HG02884 (cell line): ENCODE measurements around the gene PURB.
A peak's percentile ranks its signal among the peaks of the same experiment; 100 is the strongest.
"Not testable (repeated sequence)": the region's sequence is repeated elsewhere in the genome, so short reads cannot be mapped to it uniquely, and the experiment has no call there.

Experiments used
- ATAC-seq: cut with Tn5 transposase; IDR thresholded peaks from one replicate; pipeline ENCODE4 v1.9.1; 2021; ENCODE audit warnings: mild to moderate bottlenecking, moderate library complexity; ENCODE audit not compliant: unreplicated experiment

Gene PURB

DNA sequence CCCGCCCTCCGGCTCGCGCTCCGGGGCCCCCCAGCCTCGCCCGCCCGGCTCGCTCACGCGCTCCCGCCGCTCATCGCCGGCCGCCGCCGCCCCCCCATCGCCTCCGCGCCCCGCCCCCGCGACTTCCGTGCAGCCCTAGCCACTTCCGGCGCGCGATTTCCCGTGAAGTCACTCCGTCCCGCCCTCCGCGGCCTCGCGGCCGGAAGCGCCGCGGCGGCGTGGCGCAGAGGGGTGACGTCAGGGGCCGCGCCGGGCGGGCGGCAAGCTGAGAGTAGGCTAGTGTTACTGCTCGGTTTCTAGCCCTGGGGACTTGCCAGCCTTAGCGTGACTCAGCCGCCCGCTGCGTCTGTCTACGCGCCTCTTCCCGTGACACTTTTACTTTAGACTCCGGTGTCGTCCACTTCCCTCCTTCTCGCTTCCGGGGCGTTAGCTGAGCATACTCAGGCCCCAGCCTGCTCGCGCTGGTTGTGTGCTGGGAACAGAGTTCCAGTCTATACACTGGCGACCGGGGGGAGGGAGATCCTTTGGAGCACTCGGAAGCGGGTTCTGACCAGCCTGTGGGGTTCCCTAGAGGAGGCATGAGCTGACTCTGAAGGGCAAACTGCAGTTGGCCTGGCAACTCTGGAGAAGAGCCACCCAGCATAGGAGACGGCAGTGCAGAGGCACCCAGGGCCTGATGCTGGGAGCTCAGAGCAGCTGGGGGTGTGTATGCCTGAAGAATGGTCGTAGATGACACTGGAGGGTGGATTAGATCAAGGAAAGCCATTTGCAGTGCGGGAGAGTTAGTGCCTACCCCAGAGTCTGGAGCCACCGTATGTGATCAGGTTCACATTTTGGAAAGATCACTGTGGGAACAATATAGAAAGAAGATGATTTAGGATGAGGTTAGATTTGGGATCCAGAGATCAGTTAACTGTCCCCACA lies at the start of gene PURB:
TSS of gene PURB (minus strand) at position 137 of the 924 bp plus-strand sequence. CDS start 182 bp downstream, outside the sequence.
- ATAC-seq, result peak; percentile 83

DNA sequence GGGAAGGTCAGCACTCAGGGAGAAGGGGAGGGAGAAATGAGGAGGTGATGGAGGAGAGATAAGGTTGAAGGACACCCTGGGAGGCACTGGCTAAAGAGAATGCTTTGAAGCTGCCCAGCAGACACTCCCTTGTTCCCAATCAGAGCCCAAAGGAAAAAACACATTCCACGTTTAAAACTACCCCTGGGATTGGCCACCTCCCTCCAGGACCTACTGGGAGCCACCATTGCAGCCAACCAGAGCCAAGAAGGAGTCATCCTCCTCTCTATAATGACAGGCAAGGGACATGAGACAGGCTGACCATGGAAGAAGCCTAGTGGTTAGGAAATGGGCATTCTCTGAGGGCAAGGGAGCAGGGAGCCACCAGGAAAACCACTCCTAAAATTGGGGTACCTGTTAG lies 49.7 kb upstream of the PURB start:
- no peak for ATAC-seq

DNA sequence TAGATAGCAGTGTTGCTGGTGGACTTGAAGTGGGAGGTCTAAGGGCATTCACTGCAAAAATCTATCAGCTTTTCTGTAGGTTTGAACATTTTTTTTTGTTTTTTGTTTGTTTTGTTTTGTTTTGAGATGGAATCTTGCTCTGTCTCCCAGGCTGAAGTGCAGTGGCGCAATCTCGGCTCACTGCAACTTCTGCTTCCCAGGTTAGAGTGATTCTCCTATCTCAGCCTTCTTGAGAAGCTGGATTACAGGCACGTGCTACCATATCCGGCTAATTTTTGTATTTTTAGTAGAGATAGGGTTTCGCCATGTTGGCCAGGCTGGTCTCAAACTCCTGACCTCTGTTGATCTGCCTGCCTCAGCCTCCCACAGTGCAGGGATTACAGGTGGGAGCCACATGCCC lies 49.2 kb upstream of the PURB start:
- ATAC-seq, result not testable (repeated sequence)

DNA sequence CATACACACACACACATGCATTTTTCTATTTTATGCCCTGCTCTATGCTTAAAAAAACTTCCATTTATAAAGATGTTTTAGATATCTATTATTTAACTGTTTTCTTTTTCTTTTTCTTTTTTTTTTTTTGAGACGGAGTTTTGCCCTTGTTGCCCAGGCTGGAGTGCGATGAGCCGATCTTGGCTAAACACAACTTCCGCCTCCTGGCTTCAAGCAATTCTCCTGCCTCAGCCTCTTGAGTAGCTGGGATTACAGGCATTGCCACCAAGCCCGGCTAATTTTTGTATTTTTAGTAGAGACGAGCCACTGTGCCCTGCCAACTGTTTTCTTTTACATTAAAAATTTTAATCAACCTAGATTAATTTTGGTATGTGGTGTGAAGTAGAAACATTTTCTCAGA lies 45.6 kb upstream of the PURB start:
- ATAC-seq, result no peak

DNA sequence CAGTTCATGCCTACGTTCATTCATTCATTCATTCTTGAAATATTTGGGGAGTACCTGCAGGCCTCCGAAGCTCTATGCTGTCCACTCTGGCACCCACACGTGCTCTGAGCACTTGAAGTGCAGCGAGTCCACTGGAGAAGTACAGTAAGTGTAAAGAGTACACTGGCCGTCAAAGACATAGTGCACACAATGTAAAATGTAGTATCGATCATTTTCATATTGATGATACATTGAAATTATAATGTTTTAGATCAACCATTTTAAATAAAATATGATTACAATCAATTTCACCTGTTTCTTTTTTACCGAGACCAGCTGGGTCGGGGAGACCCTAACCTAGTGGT lies 37.0 kb upstream of the PURB start:
- ATAC-seq, result no peak

DNA sequence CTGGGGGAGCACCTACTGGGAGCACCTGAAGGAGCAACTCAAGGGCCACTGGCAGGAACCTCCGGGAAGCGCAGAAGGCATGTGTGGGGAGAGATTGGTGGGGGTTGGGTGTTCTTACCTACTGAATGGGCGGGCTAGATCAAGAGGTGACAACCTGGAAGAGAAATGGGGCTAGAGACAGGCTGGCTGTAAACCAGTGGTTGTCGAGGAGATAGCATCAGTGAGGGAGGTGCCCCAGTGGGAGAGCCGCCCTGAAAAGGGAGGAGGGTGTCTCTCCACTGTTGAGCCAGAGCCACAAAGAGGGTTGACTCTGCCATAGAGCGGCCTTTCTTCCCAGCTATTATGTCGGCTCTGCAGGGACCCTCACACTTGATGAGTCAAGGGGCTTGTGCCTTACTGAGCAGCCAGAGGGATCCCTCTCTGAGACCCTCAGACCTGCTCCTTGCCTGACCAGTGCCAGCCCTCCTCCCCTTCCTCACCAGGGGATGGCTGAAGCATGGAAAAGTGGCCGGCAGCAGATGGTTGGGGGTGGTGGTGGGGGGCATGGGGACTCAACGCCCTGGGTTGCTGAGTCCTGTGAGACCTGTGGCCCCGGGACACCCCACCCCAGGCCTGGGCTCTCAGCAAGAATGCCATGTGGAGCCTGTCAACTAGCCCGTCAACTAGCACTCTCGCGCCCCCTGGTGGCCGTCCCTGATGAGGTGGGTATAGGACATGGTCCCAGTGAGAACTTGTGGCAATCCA lies 36.4 kb upstream of the PURB start:
- peak; percentile 74 for ATAC-seq

DNA sequence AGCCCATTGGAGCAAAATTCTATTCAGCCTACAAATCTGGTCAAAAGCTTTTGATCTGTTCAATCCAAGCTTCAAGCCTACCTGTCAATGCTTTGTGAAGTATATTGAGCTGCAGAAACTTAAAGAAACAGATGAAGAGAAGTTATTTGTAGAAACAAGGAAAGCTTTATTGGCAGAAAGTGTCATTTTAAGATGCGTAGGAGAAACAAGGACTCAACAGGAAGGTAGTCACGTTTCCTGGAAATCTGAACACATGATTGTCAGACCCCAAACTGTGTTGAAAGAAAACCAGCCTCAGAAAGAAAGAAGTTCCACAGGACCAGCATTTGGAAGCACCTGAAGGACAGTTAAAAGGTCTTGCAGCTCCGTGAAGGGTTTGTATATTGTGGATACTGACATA lies 34.8 kb upstream of the PURB start:
- ATAC-seq, result no peak

DNA sequence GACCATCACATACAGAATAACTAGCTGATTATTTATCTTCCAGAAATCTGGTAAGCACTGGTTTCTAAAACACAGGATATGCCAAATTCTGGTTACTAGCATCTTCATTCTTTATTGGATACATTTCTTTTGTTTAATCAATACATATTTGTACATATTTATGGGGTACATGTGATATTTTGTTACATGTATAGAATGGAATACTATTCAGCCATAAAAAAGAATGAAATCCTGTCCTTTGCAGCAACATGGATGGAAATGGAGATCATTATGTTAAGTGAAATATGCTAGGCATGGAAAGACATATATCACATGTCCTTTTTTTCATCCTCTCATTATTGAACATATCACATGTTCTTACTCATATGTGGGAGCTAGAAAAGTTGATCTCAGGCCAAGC lies 32.7 kb upstream of the PURB start:
- ATAC-seq, result no peak

DNA sequence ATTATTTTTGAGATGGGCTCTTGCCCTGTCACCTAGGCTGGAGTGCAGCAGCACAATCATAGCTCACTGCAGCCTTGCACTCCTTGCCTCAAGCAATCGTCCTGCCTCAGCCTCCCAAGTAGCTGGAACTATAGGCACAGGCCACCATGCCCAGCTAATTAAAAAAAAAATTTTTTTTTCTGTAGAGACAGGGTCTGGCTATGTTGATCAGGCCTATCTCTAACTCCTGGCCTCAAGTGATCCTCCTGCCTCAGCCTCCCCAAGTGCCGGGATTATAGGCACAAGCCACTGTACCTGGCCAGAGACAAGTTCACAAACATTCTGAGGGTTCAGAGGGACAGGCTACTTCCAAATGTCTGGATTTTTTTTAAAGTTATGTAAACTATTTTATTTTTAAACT lies 32.1 kb upstream of the PURB start:
- ATAC-seq, result no peak

DNA sequence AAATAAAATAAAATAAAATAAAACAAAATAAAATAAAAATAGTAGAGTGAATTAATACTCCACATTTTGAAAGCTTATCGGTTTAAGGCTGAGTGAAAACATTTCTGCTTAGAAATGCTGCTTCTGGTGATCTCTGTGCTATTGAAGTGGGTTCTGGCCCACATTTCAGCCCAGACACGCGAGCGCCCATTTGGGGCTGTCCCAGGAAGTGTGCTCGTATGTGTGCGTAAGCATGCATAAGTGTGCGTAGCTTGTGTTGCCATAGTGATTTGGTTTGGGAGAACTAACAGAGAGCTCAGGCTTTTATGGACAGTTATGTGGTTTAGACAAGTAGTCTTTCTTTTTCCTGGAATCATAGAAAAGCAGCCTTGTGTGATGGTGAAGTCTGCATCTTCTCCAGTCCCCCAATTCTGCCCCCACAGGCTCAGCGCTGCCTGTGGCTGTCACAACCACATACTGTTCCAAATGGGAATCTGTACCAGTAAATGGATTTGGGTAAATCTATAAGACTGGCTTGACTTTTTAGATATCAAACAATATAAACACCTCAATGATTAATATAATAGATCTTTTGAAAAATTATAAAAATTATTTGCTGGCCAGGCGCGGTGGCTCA lies 29.8 kb upstream of the PURB start:
- ATAC-seq, result peak; percentile 83

DNA sequence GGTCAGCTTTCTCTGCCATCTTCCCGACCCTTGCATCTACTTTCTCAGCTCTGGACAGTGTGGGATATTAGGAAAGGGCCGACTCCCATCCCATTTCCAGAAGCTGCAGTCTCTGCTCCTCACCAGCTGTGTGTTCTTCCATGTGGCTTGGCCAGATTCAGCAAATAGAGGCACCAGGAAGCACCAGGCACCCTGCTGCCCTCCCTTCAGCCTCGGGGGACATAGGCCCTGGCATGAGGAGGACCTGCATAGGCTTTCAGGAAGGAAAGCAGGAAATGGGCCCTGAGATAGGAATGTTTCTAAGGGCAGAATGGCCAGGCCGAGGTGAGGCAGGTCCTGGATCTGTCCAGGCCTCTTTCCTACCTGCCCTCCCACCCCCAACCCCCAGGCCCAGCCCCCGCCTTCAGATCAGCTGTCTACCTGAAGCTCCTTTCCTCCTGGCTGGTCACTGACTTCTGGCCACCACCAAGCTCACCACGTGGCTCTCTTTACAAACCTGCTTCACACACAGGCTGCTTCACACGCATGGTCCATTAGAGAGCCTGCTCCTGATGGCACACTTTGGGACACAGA lies 27.5 kb upstream of the PURB start:
- ATAC-seq, result no peak

DNA sequence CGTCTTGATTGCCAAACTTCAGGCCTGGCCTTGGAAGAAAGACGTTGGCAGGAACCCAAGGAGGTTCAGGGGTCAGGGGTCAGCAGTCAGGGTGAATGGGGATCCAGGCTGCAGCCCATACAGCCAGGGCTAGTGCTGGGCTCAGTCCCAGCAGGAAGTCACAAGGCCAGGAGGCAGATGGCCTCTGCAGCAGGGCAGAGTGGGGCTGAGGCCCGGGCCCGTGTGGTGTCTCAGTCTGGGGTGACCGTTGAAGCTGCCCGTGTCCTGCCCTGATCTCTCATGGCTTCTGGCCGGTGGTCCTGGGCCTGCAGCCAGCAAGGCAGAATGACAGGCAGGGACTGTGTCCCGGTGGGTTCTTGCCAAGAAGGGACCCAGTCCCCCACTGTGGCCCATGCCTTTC lies 26.6 kb upstream of the PURB start:
- ATAC-seq, result no peak

DNA sequence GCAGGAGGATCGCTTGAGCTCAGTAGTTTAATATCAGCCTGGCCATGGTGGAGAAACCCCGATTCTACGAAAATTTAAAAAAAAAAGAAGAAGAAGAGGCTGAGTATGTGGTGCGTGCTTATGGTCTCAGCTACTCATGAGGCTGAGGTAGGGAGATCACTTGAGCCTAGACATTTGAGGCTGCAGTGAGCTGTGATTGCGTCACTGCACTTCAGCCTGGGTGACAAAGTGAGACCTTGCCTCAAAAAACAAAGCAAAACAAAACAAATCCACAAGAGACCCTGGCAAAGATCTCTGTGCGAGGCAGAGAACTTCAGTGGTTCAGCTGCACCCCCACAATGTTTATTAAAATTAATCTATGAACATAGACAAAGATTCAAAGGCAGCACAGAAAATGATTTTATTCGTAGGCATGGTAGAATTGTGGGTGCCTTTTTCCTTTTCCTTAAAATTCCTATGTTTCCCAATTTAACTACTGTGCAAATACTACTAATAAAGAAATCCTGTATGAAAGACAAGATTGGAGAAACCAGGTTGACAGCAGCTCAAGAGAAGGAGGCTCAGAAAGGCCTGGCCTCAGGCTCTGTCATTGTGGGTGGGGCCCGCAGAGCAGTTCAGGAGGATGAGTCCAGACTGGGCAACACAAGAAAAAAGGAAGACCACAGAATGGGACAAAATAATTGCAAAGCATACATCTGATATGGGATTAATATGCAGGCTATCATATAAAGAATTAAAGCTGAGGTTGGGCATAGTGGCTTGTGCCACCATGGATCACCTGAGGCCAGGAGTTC lies 24.5 kb upstream of the PURB start:
- no peak for ATAC-seq

DNA sequence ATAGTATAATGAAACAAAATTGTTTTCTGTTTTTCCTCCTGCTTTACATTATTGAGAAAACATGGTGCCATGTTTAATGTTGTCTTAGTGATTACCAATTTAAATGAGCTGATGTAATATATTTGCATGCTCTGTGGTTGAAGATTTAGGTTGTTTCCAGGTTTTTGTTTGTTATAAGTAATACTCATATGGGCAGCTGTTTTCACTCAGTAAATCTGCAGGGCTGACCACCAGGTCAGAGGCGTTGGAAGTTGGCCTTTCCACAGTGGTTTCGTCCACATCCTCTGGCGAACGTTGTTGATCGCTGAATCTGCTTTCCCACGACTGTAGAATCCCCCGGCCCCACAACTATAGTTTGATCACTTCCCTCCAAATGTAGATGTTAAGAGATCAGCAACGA lies 21.6 kb upstream of the PURB start:
- ATAC-seq, result no peak

DNA sequence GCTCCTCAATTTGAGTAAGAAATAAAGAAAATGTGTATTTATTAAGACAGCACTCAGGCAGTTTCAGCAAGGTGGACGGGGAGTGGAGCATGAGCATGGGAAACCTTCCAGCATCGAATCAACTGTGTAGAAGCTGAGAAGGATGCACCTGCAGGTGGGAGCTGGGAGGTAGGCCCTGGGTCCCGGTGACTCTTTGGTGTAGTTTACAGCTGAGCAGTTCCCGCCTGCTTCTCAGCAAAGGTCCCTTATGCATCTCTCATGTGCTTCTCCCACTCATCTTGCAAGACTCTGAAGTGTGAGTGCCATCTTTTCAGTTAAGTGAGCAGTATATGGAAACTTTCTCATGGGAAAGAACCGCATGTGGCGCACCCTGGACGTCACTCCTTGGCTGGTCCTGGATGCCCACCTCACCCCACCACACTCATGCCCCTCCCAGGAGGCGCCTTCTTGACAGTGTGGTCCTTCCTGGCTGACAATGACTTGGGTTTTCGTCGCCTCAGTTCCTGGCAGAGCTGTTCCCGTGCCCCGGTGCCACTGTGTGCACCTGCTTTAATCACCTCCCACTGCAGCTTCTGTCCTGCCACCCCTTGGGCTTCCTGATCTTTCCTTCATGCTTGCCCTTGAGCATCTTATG lies 19.8 kb upstream of the PURB start:
- no peak for ATAC-seq

DNA sequence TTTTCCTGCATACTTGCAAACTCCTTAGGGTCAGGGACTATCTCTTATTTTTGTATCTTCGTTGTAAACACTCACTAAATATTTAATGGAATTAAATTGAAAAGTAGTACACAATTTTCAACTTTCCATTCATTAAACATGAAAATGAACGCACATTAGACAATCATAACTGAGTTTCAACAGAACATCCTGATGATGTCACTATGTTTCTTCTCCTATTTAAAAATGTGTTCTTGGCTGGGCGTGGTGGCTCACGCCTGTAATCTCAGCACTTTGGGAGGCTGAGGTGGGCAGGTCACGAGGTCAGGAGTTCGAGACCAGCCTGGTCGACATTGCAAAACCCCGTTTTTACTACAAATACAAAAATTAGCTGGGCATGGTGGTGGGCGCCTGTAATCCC lies 14.1 kb upstream of the PURB start:
- no peak for ATAC-seq

DNA sequence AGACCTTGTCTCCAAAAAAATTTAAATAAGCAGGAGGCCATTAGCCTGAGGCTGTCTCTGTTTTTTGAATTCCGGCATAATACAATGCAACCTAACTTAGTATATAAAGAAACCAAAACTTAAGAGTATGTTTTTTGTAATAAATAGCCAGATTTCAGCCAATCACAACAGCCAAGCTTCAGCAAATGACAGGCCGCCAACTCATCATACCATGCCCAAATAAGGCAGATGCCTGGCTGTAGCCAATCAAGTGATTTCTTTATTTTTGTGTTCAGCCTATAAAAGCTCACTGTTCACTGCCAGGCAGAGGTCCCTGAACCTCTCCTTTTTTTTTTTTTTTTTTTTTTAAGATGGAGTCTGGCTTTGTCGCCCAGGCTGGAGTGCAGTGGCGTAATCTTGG lies 12.7 kb upstream of the PURB start:
- ATAC-seq, result no peak

DNA sequence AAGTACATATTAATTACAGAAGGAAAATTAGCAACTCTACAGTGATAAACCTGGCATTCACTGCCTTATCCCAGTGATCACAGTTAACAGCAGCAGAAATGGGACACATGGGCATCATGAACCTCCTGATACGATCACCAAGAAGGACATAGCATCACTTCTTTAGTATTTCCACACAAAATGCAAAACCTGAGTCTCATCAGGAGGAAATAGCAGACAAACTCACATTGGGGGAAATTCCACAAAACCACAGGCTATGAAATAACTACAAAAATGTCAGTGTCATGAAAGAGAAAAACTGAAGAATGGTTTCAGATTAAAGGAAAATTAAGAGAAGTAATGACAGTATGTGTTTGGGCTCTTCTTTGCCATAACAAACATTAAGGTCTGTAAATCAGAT lies 12.0 kb upstream of the PURB start:
- no peak for ATAC-seq

DNA sequence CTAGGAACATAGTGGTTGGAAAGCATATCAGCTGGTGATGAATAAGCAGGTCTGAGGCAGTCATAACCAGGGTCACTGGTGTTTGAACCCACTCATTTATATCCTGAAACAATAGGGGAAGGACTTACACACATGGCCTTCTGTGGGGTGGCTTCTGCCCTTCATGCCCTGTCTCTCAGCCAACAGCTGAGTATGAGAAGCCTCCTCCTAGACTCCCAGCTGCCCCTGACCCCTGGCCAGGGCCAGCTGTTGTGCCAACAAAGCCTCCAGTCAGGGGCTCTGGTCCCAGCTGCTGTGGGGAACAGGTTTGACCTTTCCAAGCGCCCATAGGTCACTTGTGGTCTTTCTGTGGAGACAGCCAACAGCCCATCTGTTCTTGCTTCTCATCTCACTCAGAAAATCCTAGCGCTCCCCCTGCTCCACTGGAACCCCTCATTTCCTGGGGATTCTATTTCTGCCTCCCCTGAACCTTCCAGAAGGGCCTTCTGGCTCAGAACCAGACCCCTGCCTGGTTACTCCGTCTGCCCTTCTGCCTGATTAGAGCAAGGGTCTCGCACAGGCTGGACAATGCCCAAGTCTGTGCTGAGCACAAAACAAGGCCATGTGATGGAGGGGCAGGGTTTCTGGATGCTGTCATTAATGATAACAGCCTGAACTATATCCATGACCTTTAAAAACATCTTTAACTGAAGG lies 9.7 kb upstream of the PURB start:
- ATAC-seq, result no peak
